SJCRH30 (cell line): ENCODE results near the gene HESX1. TPM values are rescaled to one million over a fixed set of nuclear protein-coding genes. Genes with fewer than 3 reads are reported as not detected.

Source experiments
- DNase-seq, 2 experiments: peaks; one replicate each; pipeline ENCODE4 v3.0.0-alpha.2; 2015 to 2020
- H3K27ac ChIP-seq: fragments of 250-450 bp; sonication (Bioruptor Pico); 2 replicates; pipeline ENCODE4 v1.5.1; 2020; ENCODE audit warnings: mild to moderate bottlenecking, moderate library complexity
- H3K27me3 ChIP-seq: fragments of 250-450 bp; sonication (Bioruptor Pico); 2 replicates; pipeline ENCODE4 v1.5.1; 2020; ENCODE audit warnings: mild to moderate bottlenecking, moderate library complexity
- H3K36me3 ChIP-seq: fragments of 250-450 bp; sonication (Bioruptor Pico); 2 replicates; pipeline ENCODE4 v1.5.1; 2020; ENCODE audit warnings: mild to moderate bottlenecking, moderate library complexity
- H3K4me1 ChIP-seq: fragments of 250-450 bp; sonication (Bioruptor Pico); 2 replicates; pipeline ENCODE4 v1.5.1; 2020; ENCODE audit warnings: mild to moderate bottlenecking, moderate library complexity
- H3K4me3 ChIP-seq: fragments of 250-450 bp; sonication (Bioruptor Pico); 2 replicates; pipeline ENCODE4 v1.5.1; 2020; ENCODE audit warnings: mild to moderate bottlenecking, moderate library complexity
- H3K9me3 ChIP-seq: fragments of 250-450 bp; sonication (Bioruptor Pico); replicated peaks from 2 replicates; pipeline ENCODE4 v1.5.1; 2020; ENCODE audit warnings: mild to moderate bottlenecking, moderate library complexity
- total RNA-seq: library from RNA; depleted of rRNA; stranded (reverse); fragments of >200 nt; shearing (Covaris generic); gene quantifications from 2 replicates; pipeline ENCODE4 v1.2.3, GENCODE V29; 2014; rRNA removed

HESX1 gene
- total RNA-seq, result 1.5 and 1.7 TPM in 2 replicates

- Histone ChIP-seq H3K36me3 (no peaks in the 10 kb centered on the region), H3K27ac (no peak within 1 kb of the TSS), H3K27me3 (no peaks in the 10 kb centered on the region), H3K4me3 (no peak within 1 kb of the TSS), H3K9me3 (no peaks in the 10 kb centered on the region), H3K4me1 (no peaks in the 10 kb centered on the region)
- DNase-seq, result no peak
Measured at GRCh38 chr3:57199895-57200297, at the start of gene HESX1. HESX1 (minus strand) TSS chr3:57199978; CDS start chr3:57199918, 60 bp downstream.

- Histone ChIP-seq H3K9me3 (no peaks in the 10 kb centered on the region), H3K27ac (no peak overlapping the region), H3K27me3 (no peaks in the 10 kb centered on the region), H3K36me3 (peaks cover 64% of the 10 kb centered on the region), H3K4me3 (no peak overlapping the region), H3K4me1 (no peaks in the 10 kb centered on the region)
- no peak for DNase-seq
Measured at GRCh38 chr3:57244946-57245345, 45.2 kb upstream of the HESX1 start.

- no peaks in the 10 kb centered on the region for H3K9me3 ChIP-seq
- DNase-seq, result no peak
- no peaks in the 10 kb centered on the region for H3K27me3 ChIP-seq
- H3K27ac ChIP-seq, result no peak overlapping the region
- no peaks in the 10 kb centered on the region for H3K4me1 ChIP-seq
- H3K36me3 ChIP-seq, result peaks cover 29% of the 10 kb centered on the region
- H3K4me3 ChIP-seq, result no peak overlapping the region
Measured at GRCh38 chr3:57234613-57235575, 35.1 kb upstream of the HESX1 start.

- H3K9me3 ChIP-seq, result no peaks in the 10 kb centered on the region
- no peaks in the 10 kb centered on the region for H3K4me1 ChIP-seq
- peaks cover 18% of the 10 kb centered on the region for H3K36me3 ChIP-seq
- no peak for DNase-seq
- no peak overlapping the region for H3K4me3 ChIP-seq
- H3K27ac ChIP-seq, result no peak overlapping the region
- no peaks in the 10 kb centered on the region for H3K27me3 ChIP-seq
Measured at GRCh38 chr3:57233799-57234198, 34.0 kb upstream of the HESX1 start.

GRCh38 chr3:57230006-57230405 lies 30.2 kb upstream of the HESX1 start:
- no peak overlapping the region for H3K27ac ChIP-seq
- DNase-seq, result no peak
- H3K4me3 ChIP-seq, result no peak overlapping the region
- no peaks in the 10 kb centered on the region for H3K9me3 ChIP-seq
- H3K27me3 ChIP-seq, result no peaks in the 10 kb centered on the region
- peaks cover 6% of the 10 kb centered on the region for H3K4me1 ChIP-seq
- no peaks in the 10 kb centered on the region for H3K36me3 ChIP-seq

- H3K27me3 ChIP-seq, result no peaks in the 10 kb centered on the region
- H3K4me3 ChIP-seq, result peak overlapping the region; percentile 83
- H3K27ac ChIP-seq, result peak overlapping the region; percentile 77
- H3K36me3 ChIP-seq, result no peaks in the 10 kb centered on the region
- peak; percentile 35 to 55 for DNase-seq
- peaks cover 12% of the 10 kb centered on the region for H3K4me1 ChIP-seq
- no peaks in the 10 kb centered on the region for H3K9me3 ChIP-seq
Measured at GRCh38 chr3:57227930-57228751, 28.4 kb upstream of the HESX1 start.

GRCh38 chr3:57227204-57227929 lies 27.6 kb upstream of the HESX1 start, which contains the start of gene APPL1:
APPL1 (plus strand) TSS chr3:57227729; CDS start chr3:57227884, 155 bp downstream.
- H3K27me3 ChIP-seq, result no peaks in the 10 kb centered on the region
- peak within 1 kb of the TSS; percentile 77 for H3K27ac ChIP-seq
- H3K36me3 ChIP-seq, result no peaks in the 10 kb centered on the region
- H3K9me3 ChIP-seq, result no peaks in the 10 kb centered on the region
- H3K4me1 ChIP-seq, result peaks cover 12% of the 10 kb centered on the region
- DNase-seq, result peak; percentile 91 to 93
- peak within 1 kb of the TSS; percentile 83 for H3K4me3 ChIP-seq

- H3K4me3 ChIP-seq, result no peak overlapping the region; the same call in 1 of the 2 replicates
- no peak for DNase-seq
- no peaks in the 10 kb centered on the region for H3K27me3 ChIP-seq
- peaks cover 12% of the 10 kb centered on the region for H3K4me1 ChIP-seq
- no peaks in the 10 kb centered on the region for H3K9me3 ChIP-seq
- no peak overlapping the region for H3K27ac ChIP-seq
- H3K36me3 ChIP-seq, result no peaks in the 10 kb centered on the region
Measured at GRCh38 chr3:57226176-57226575, 26.4 kb upstream of the HESX1 start.

- Histone ChIP-seq H3K27me3 (no peaks in the 10 kb centered on the region), H3K4me3 (no peak overlapping the region), H3K27ac (no peak overlapping the region), H3K36me3 (no peaks in the 10 kb centered on the region), H3K4me1 (peaks cover 12% of the 10 kb centered on the region), H3K9me3 (no peaks in the 10 kb centered on the region)
- no peak for DNase-seq
Measured at GRCh38 chr3:57224856-57225255, 25.1 kb upstream of the HESX1 start.

GRCh38 chr3:57221883-57222282 lies 22.1 kb upstream of the HESX1 start:
- H3K27ac ChIP-seq, result no peak overlapping the region
- no peak overlapping the region for H3K4me3 ChIP-seq
- DNase-seq, result peak in 1 of 2 experiments; percentile 17
- H3K9me3 ChIP-seq, result no peaks in the 10 kb centered on the region
- H3K27me3 ChIP-seq, result no peaks in the 10 kb centered on the region
- H3K4me1 ChIP-seq, result peaks cover 12% of the 10 kb centered on the region
- H3K36me3 ChIP-seq, result no peaks in the 10 kb centered on the region

GRCh38 chr3:57206423-57206822 lies 6.6 kb upstream of the HESX1 start:
- DNase-seq, result no peak
- no peaks in the 10 kb centered on the region for H3K27me3 ChIP-seq

GRCh38 chr3:57194641-57195040 lies 5.1 kb downstream of the HESX1 start:
- H3K4me1 ChIP-seq, result no peaks in the 10 kb centered on the region
- DNase-seq, result no peak
- H3K4me3 ChIP-seq, result no peak overlapping the region
- H3K9me3 ChIP-seq, result no peaks in the 10 kb centered on the region
- H3K36me3 ChIP-seq, result no peaks in the 10 kb centered on the region
- no peaks in the 10 kb centered on the region for H3K27me3 ChIP-seq
- H3K27ac ChIP-seq, result no peak overlapping the region

More at GRCh38 chr3:57206423-57206822, 6.6 kb upstream of the HESX1 start:
- no peaks in the 10 kb centered on the region for H3K36me3 ChIP-seq
- H3K27ac ChIP-seq, result no peak overlapping the region
- no peak overlapping the region for H3K4me3 ChIP-seq
- H3K9me3 ChIP-seq, result no peaks in the 10 kb centered on the region
- no peaks in the 10 kb centered on the region for H3K4me1 ChIP-seq

- no peak for DNase-seq
- no peak overlapping the region for H3K4me3 ChIP-seq
- H3K36me3 ChIP-seq, result no peaks in the 10 kb centered on the region
- H3K9me3 ChIP-seq, result no peaks in the 10 kb centered on the region
- no peaks in the 10 kb centered on the region for H3K27me3 ChIP-seq
- H3K4me1 ChIP-seq, result no peaks in the 10 kb centered on the region
- H3K27ac ChIP-seq, result no peak overlapping the region
Measured at GRCh38 chr3:57192028-57192427, 7.8 kb downstream of the HESX1 start.

- H3K9me3 ChIP-seq, result no peaks in the 10 kb centered on the region
- no peaks in the 10 kb centered on the region for H3K36me3 ChIP-seq
- H3K27me3 ChIP-seq, result no peaks in the 10 kb centered on the region
- peak; percentile 13 to 25 for DNase-seq
- H3K4me3 ChIP-seq, result no peak overlapping the region
- H3K27ac ChIP-seq, result no peak overlapping the region
- H3K4me1 ChIP-seq, result peaks cover 12% of the 10 kb centered on the region
Measured at GRCh38 chr3:57184526-57184925, 15.3 kb downstream of the HESX1 start.
